ENCODE results near the gene CRCP. TPM values are rescaled to one million over a fixed set of nuclear protein-coding genes. Genes with fewer than 3 reads are reported as not detected.
"Not testable (repeated sequence)": the region's sequence is repeated elsewhere in the genome, so short reads cannot be mapped to it uniquely, and the experiment has no call there.

The CRCP gene
- total and polyA plus RNA-seq, 4 experiments from 2014 or later: 21.2 to 42.3 (median 34.8) TPM

DNA sequence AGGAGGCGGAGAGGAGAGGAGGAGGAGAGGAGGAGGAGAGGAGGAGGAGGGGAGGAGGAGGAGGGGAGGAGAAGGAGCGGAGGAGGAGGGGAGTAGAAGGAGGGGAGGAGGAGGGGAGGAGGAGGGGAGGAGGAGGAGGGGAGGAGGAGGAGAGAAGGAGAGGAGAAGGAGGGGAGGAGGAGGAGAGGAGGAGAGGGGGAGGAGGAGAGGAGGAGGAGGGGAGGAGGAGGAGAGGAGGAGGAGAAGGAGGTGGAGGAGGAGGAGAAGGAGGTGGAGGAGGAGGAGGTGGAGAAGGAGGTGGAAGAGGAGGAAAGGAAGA, 15.5 kb upstream of the CRCP start:
- no peaks in the 10 kb centered on the region for H3K9me3 Mint-ChIP-seq
- ChIA-PET CTCF (ENCODE audit: partially characterized antibody) (no interaction called here), POLR2A (ENCODE audit: partially characterized antibody) (no interaction called here)
- no peaks in the 10 kb centered on the region for H3K36me3 Mint-ChIP-seq
- H3K4me3 ChIP-seq (ENCODE audit: low read length in 2 of 2): no peak overlapping the region
- peaks cover 7% of the 10 kb centered on the region for H3K4me1 ChIP-seq (ENCODE audit: insufficient read depth, low read length)
- DNase-seq: no peak
- no peaks in the 10 kb centered on the region for H3K36me3 ChIP-seq (ENCODE audit: insufficient read depth, low read length)
- H3K27ac Mint-ChIP-seq: peak overlapping the region in 1 of 7 donors; percentile 96
- H3K27ac ChIP-seq (ENCODE audit: low read depth, low read length): peak overlapping the region; percentile 50
- H3K4me1 Mint-ChIP-seq: peaks cover 7 to 12% (median 9%) of the 10 kb centered on the region in 4 donors
- no peak overlapping the region for H3K4me3 Mint-ChIP-seq
- H3K27me3 Mint-ChIP-seq: no peaks in the 10 kb centered on the region
- H3K9me3 ChIP-seq (ENCODE audit: control insufficient read depth in 1 of 2, low read length in 2 of 2): no peaks in the 10 kb centered on the region
- intact Hi-C loops (cut with micrococcal nuclease): no loop called here
- H3K27me3 ChIP-seq (ENCODE audit: insufficient read depth, low read length): no peaks in the 10 kb centered on the region

DNA sequence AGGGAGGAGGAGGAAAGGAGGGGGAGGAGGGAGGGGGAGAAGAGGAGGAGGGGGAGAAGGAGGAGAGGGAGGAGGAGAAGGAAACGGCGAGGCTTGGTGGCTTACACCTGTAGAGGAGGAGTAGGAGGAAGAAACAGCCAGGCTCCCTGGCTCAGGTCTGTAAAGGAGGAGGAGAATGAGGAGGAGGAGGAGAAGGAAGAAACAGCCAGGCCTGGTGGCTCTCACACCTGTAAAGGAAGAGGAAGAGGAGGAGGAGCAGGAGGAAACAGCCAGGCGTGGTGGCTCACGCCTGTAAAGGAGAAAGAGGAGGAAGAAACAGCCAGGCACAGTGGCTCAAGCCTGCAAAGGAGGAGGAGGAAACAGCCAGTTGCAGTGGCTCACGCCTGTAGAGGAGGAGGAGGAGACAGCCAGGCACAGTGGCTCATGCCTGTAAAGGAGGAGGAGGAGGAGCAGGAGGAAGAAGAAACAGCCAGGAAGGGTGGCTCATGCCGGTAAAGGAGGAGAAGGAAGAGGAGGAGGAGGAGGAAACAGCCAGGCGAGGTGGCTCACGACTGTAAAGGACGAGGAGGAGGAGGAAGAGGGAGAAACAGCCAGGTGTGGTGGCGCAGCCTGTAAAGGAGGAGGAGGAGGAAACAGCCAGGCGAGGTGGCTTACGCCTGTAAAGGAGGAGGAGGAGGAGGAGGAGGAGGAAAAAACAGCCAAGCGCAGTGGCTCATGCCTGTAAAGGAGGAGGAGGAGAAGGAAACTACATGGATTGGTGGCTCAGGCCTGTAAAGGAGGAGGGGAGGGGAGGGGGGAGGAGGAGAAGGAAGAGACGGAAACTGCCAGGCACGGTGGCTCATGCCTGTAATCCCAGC, 14.9 kb upstream of the CRCP start:
- POLR2A ChIA-PET (ENCODE audit: partially characterized antibody): interaction anchor here (0.8 to 1.2 kb wide), 2 partner anchors 15 to 348 kb away, joined by 3 to 7 read pairs; partner anchors contain the start of gene CRCP
- Histone ChIP-seq H3K9me3 (ENCODE audit: control insufficient read depth in 1 of 2, low read length in 2 of 2) (no peaks in the 10 kb centered on the region), H3K27me3 (ENCODE audit: insufficient read depth, low read length) (no peaks in the 10 kb centered on the region), H3K36me3 (ENCODE audit: insufficient read depth, low read length) (no peaks in the 10 kb centered on the region), H3K27ac (ENCODE audit: low read depth, low read length) (peak overlapping the region; percentile 50), H3K4me3 (ENCODE audit: low read length in 2 of 2) (peak overlapping the region; percentile 18 to 78), H3K4me1 (ENCODE audit: insufficient read depth, low read length) (peaks cover 7% of the 10 kb centered on the region)
- Mint-ChIP-seq H3K27ac (peak overlapping the region; percentile 78 to 96 (median 92)), H3K36me3 (no peaks in the 10 kb centered on the region), H3K27me3 (no peaks in the 10 kb centered on the region), H3K9me3 (no peaks in the 10 kb centered on the region), H3K4me1 (peaks cover 7 to 12% (median 9%) of the 10 kb centered on the region in 4 donors), H3K4me3 (peak overlapping the region; percentile 85 to 95 (median 90))
- intact Hi-C loops (cut with micrococcal nuclease): loop anchor here (1.0 kb wide), 1 partner anchor 16 kb away; no protein-coding TSS in a partner anchor
- DNase-seq: peak in 4 of 5 donors; percentile 19 to 31 (median 28)
- CTCF ChIA-PET (ENCODE audit: partially characterized antibody): no interaction called here

DNA sequence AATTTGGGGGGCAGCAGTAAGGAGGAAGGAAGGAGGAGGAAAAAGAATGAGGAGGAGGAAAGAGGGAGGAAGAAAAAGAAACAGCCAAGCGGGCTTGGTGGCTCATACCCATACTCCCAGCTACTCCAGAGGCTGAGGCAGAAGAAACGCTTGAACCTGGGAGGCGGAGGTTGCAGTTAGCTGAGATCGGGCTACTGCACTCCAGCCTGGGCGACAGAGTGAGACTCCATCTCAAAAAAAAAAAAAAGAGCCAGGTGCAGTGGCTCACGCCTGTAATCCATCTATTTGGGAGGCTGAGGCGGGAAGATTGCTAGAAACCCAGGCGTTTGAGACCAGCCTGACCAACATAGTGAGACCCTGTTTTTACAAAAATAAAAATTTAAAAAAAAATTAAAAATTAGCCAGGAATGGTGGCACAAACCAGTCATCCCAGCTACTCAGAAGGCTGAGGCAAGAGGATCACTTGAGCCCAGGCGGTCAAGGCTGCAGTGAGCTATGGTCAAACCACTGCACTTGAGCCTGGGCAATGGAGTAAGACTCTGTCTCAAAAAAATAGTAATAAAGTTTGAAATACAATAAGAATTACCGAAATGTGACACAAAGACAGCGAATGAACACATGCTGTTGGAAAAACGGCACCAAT, 14.1 kb upstream of the CRCP start:
- Mint-ChIP-seq H3K36me3 (no peaks in the 10 kb centered on the region), H3K4me3 (peak overlapping the region; percentile 85 to 95 (median 90)), H3K4me1 (peaks cover 7 to 12% (median 11%) of the 10 kb centered on the region in 4 donors), H3K27ac (peak overlapping the region; percentile 78 to 96 (median 92)), H3K9me3 (no peaks in the 10 kb centered on the region), H3K27me3 (no peaks in the 10 kb centered on the region)
- no peaks in the 10 kb centered on the region for H3K27me3 ChIP-seq (ENCODE audit: insufficient read depth, low read length)
- CTCF ChIA-PET (ENCODE audit: partially characterized antibody): no interaction called here
- DNase-seq: no peak
- H3K4me3 ChIP-seq (ENCODE audit: low read length in 2 of 2): peak overlapping the region; percentile 18 to 78
- POLR2A ChIA-PET (ENCODE audit: partially characterized antibody): interaction anchor here (0.8 to 1.2 kb wide), 2 partner anchors 14 to 349 kb away, joined by 3 to 7 read pairs; partner anchors contain the start of gene CRCP
- intact Hi-C loops (cut with micrococcal nuclease): loop anchor here (1.0 kb wide), 1 partner anchor 15 kb away; no protein-coding TSS in a partner anchor
- H3K36me3 ChIP-seq (ENCODE audit: insufficient read depth, low read length): no peaks in the 10 kb centered on the region
- peak overlapping the region; percentile 50 for H3K27ac ChIP-seq (ENCODE audit: low read depth, low read length)
- peaks cover 7% of the 10 kb centered on the region for H3K4me1 ChIP-seq (ENCODE audit: insufficient read depth, low read length)
- H3K9me3 ChIP-seq (ENCODE audit: control insufficient read depth in 1 of 2, low read length in 2 of 2): no peaks in the 10 kb centered on the region

DNA sequence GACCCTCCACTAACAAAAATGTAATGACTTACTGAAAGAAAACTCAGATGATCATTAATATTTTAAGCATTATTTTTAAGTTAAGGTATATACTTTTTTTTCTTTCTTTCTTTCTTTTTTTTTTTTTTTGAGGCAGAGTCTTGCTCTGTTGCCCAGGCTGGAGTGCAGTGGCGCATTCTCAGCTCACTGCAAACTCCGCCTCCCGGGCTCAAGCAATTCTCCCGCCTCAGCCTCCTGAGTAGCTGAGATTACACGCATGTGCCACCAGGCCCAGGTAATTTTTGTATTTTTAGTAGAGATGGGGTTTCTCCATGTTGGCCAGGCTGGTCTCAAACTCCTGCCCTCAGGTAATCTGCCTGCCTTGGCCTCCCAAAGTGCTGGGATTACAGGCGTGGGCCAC, 12.5 kb upstream of the CRCP start:
- peaks cover 7 to 13% (median 11%) of the 10 kb centered on the region in 4 donors for H3K4me1 Mint-ChIP-seq
- H3K4me1 ChIP-seq (ENCODE audit: insufficient read depth, low read length); H3K4me3 Mint-ChIP-seq; H3K27me3 ChIP-seq (ENCODE audit: insufficient read depth, low read length); POLR2A ChIA-PET (ENCODE audit: partially characterized antibody); H3K27ac ChIP-seq (ENCODE audit: low read depth, low read length); intact Hi-C loops (cut with micrococcal nuclease); H3K9me3 Mint-ChIP-seq; H3K4me3 ChIP-seq (ENCODE audit: low read length in 2 of 2); H3K36me3 Mint-ChIP-seq; CTCF ChIA-PET (ENCODE audit: partially characterized antibody); H3K27me3 Mint-ChIP-seq; H3K36me3 ChIP-seq (ENCODE audit: insufficient read depth, low read length); DNase-seq; H3K9me3 ChIP-seq (ENCODE audit: control insufficient read depth in 1 of 2, low read length in 2 of 2); H3K27ac Mint-ChIP-seq: not testable (repeated sequence)

DNA sequence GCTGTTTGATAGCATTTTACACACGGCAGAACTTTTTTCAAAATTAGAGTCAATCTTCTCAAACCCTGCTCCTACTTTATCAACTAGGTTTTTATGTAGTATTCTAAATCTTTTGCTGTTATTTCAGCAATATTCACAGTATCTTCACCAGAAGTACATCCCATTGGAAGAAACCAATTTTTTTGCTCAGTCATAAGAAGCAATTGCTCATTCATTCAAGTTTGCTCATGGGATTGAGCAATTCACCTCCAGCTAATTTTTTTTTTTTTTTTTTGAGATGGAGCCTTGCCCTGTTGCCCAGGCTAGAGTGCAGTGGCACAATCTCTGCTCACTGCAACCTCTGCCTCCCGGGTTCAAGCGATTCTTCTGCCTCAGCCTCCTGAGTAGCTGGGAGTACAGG, 10.7 kb upstream of the CRCP start:
- H3K27ac Mint-ChIP-seq; POLR2A ChIA-PET (ENCODE audit: partially characterized antibody); H3K27me3 Mint-ChIP-seq; H3K9me3 ChIP-seq (ENCODE audit: control insufficient read depth in 1 of 2, low read length in 2 of 2); intact Hi-C loops (cut with micrococcal nuclease); H3K4me1 ChIP-seq (ENCODE audit: insufficient read depth, low read length); H3K4me3 Mint-ChIP-seq; H3K27ac ChIP-seq (ENCODE audit: low read depth, low read length); H3K4me3 ChIP-seq (ENCODE audit: low read length in 2 of 2); H3K36me3 Mint-ChIP-seq; H3K36me3 ChIP-seq (ENCODE audit: insufficient read depth, low read length); CTCF ChIA-PET (ENCODE audit: partially characterized antibody); H3K27me3 ChIP-seq (ENCODE audit: insufficient read depth, low read length); DNase-seq; H3K9me3 Mint-ChIP-seq: not testable (repeated sequence)
- peaks cover 7 to 13% (median 11%) of the 10 kb centered on the region in 4 donors for H3K4me1 Mint-ChIP-seq

DNA sequence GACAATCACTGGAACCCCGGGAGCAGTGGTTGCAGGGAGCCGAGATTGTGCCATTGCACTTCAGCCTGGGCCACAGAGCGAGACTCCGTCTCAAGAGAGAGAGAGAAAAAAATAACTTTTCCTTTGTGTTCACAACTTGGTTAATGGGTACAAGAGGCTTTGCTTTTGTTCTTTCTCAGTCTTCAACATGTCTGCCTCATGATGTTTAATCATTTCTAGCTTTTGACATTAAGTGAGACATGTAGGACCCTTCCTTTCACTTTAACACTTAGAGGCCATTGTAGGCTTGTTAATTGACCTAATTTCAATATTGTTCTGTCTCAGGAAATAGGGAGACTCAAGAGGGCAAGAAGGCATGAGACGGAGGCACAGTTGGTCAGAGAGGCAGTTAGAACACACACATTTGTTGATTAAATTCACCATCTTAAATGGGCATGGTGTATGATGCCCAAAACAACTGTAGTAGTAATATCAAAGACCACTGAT, 9.3 kb upstream of the CRCP start:
- H3K9me3 Mint-ChIP-seq: no peaks in the 10 kb centered on the region
- no peaks in the 10 kb centered on the region for H3K4me1 ChIP-seq (ENCODE audit: insufficient read depth, low read length)
- intact Hi-C loops (cut with micrococcal nuclease): no loop called here
- DNase-seq: no peak
- CTCF ChIA-PET (ENCODE audit: partially characterized antibody): no interaction called here
- H3K27me3 ChIP-seq (ENCODE audit: insufficient read depth, low read length): no peaks in the 10 kb centered on the region
- no peaks in the 10 kb centered on the region for H3K9me3 ChIP-seq (ENCODE audit: control insufficient read depth in 1 of 2, low read length in 2 of 2)
- no peaks in the 10 kb centered on the region for H3K36me3 ChIP-seq (ENCODE audit: insufficient read depth, low read length)
- POLR2A ChIA-PET (ENCODE audit: partially characterized antibody): no interaction called here
- H3K27ac Mint-ChIP-seq: no peak overlapping the region
- no peaks in the 10 kb centered on the region for H3K27me3 Mint-ChIP-seq
- H3K4me3 Mint-ChIP-seq: no peak overlapping the region
- H3K27ac ChIP-seq (ENCODE audit: low read depth, low read length): no peak overlapping the region
- no peak overlapping the region for H3K4me3 ChIP-seq (ENCODE audit: low read length in 2 of 2)
- no peaks in the 10 kb centered on the region for H3K36me3 Mint-ChIP-seq
- peaks cover 0 to 5% (median 1%) of the 10 kb centered on the region in 4 donors for H3K4me1 Mint-ChIP-seq

DNA sequence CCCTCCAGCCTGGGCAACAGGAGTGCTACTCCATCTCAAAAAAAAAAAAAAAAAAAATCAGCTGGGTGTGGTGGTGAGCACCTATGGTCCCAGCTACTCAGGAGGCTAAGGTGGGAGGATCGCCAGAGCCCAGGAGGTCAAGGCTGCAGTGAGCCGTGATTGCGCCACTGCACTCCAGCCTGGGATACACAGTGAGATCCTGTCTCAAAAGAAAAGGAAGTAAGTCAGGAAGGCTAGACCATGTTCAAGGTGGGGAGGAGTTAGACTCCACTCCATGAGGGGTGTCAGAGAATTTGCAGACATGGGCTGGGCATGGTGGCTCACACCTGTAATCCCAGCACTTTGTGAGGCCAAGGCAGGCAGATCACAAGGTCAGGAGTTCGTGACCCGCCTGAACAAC, 6.2 kb upstream of the CRCP start:
- H3K27ac ChIP-seq (ENCODE audit: low read depth, low read length); H3K36me3 ChIP-seq (ENCODE audit: insufficient read depth, low read length); POLR2A ChIA-PET (ENCODE audit: partially characterized antibody); H3K4me3 ChIP-seq (ENCODE audit: low read length in 2 of 2); DNase-seq; H3K9me3 Mint-ChIP-seq; H3K4me3 Mint-ChIP-seq; CTCF ChIA-PET (ENCODE audit: partially characterized antibody); H3K27me3 ChIP-seq (ENCODE audit: insufficient read depth, low read length); H3K36me3 Mint-ChIP-seq; H3K4me1 Mint-ChIP-seq; intact Hi-C loops (cut with micrococcal nuclease); H3K27ac Mint-ChIP-seq; H3K4me1 ChIP-seq (ENCODE audit: insufficient read depth, low read length); H3K9me3 ChIP-seq (ENCODE audit: control insufficient read depth in 1 of 2, low read length in 2 of 2); H3K27me3 Mint-ChIP-seq: not testable (repeated sequence)
